ENCODE measurements around the gene MYBBP1A. TPM values are rescaled to one million over a fixed set of nuclear protein-coding genes. Genes with fewer than 3 reads are reported as not detected.

Gene MYBBP1A
- total and polyA plus RNA-seq, 9 of the 15 experiments (the other 6 are each of a cell fraction or from before 2014, with no cell fraction given): 2.0 to 114 (median 47.2) TPM

DNA sequence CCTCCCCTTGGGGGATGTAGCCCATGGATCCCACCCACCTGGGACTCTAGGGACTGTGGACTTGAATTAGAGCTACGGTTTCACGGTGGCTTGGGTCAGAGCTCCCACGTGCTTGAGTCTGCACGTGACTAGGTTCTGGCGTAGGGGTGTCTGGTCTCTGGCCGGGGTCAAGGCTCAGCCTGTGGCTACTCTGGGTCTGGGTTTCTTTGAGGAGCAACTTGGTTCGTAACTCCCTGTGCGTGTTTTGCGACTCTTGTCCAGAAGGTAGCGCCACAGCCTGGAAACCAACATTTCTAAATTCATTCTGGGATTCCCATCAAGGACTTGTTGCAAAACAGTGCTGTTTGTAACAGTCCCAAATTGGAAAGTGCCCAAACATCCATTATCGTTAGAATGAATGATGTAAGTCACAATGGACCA, 5.7 kb upstream of the MYBBP1A start (continued):
- TF ChIP-seq, protein P1, sequence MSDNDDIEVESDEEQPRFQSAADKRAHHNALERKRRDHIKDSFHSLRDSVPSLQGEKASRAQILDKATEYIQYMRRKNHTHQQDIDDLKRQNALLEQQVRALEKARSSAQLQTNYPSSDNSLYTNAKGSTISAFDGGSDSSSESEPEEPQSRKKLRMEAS (CRISPR knock-in tag; IDR thresholded peaks at IDR 0.05): 0 out of 2 replicates have a peak, but pooled peaks have one; percentile 12
- TF ChIP-seq NFIX (CRISPR knock-in tag; IDR thresholded peaks at IDR 0.05; ENCODE audit: low read depth) (no peak), USF2 (CRISPR knock-in tag; IDR thresholded peaks at IDR 0.05) (peak; percentile 32; the same call in 1 of the 2 replicates), USF1 (CRISPR knock-in tag; IDR thresholded peaks at IDR 0.05) (peak; percentile 74), CTCFL (IDR thresholded peaks at IDR 0.05; ENCODE audit: borderline replicate concordance, insufficient read depth, low read depth, low read length, poor library complexity, severe bottlenecking) (peak; percentile 16)

GRCh38 chr17:4560421-4560820, 5.2 kb upstream of the MYBBP1A start, which contains the start of gene GGT6:
Gene GGT6, minus strand, starts transcription at chr17:4560577. Its CDS starts 56 bp downstream, at chr17:4560521.
- FAIRE-seq: no peak
- ChIA-PET POLR2A (no interaction called here), CTCF (ENCODE audit: low intra/inter-chr PET ratio) (no interaction called here)
- intact Hi-C loops (cut with micrococcal nuclease) (loop anchor here (10.0 kb wide), 1 partner anchor 144 kb away; the partner anchor contains the start of gene PELP1), in situ Hi-C loops (cut with MboI) (no loop called here)
- H4K20me1 ChIP-seq (replicated peaks; ENCODE audit: control insufficient read depth, insufficient read depth, low read length): no peaks in the 10 kb centered on the region
- no peaks in the 10 kb centered on the region for H3K9me1 ChIP-seq (ENCODE audit: control insufficient read depth, insufficient read depth, low read length)
- BruUV-seq (replicated peaks): no TSS peak
- no peak within 1 kb of the TSS for H3K4me3 ChIP-seq
- H3K4me1 ChIP-seq (replicated peaks in 1 of 2; ENCODE audit: control insufficient read depth in 2 of 2, insufficient read depth in 2 of 2, low read length in 2 of 2): peaks cover 3 to 12% of the 10 kb centered on the region in 2 experiments; a peak in 4 of 5 replicates
- H3K9me3 ChIP-seq (replicated peaks; ENCODE audit: control insufficient read depth, insufficient read depth, low read depth, low read length): no peaks in the 10 kb centered on the region
- H3K4me2 ChIP-seq (ENCODE audit: insufficient read depth, low read length): no peak within 1 kb of the TSS
- ATAC-seq: no peak
- no peaks in the 10 kb centered on the region for H3K36me3 ChIP-seq (ENCODE audit: control insufficient read depth, insufficient read depth, low read length)
- H3K79me2 ChIP-seq (ENCODE audit: control insufficient read depth, insufficient read depth, low read length): peaks cover 3% of the 10 kb centered on the region; the same call in 1 of the 3 replicates
- no peak within 1 kb of the TSS for H2AFZ ChIP-seq (ENCODE audit: low read depth, low read length)
- H3K27ac ChIP-seq (ENCODE audit: extremely low read depth, low read depth, low read length): no peak within 1 kb of the TSS
- H3K9ac ChIP-seq (ENCODE audit: insufficient read depth in 1 of 2, low read depth in 2 of 2, low read length in 2 of 2): no peak within 1 kb of the TSS
- H3K27me3 ChIP-seq (ENCODE audit: control insufficient read depth in 2 of 2, insufficient read depth in 2 of 2, low read length in 2 of 2): no peaks in the 10 kb centered on the region
- no peak for DNase-seq (ENCODE audit: extremely low read depth in 1 of 4, low spot score in 3 of 4)
- 47% methylated on average over 8 of the region's 12 CpGs for WGBS (ENCODE audit: insufficient coverage, low coverage, missing lambda C conversion rate)
- TF ChIP-seq POLR3G (IDR thresholded peaks at IDR 0.05; ENCODE audit: extremely low read depth, insufficient read length, insufficient replicate concordance): no peak
- no peak for TF ChIP-seq MTF1 (CRISPR knock-in tag; IDR thresholded peaks at IDR 0.05; ENCODE audit: borderline replicate concordance)
- no peak for TF ChIP-seq ZNF174 (CRISPR knock-in tag; IDR thresholded peaks at IDR 0.05)
- TF ChIP-seq PTBP1 (IDR thresholded peaks at IDR 0.05; ENCODE audit: low read depth, low read length): no peak
- TF ChIP-seq CUX1 (CRISPR knock-in tag; IDR thresholded peaks at IDR 0.05): no peak

All from K562 (cell line).